IMR-90 (cell line): Measurements from ENCODE around the gene PTBP1. TPM values are rescaled to one million over a fixed set of nuclear protein-coding genes. Genes with fewer than 3 reads are reported as not detected.

Source experiments
- ATAC-seq: fragments of 200-7000 bp; cut with Tn5 transposase; 2 replicates; pipeline ENCODE4 v1.9.1; 2020; ENCODE audit warnings: low read depth, mild to moderate bottlenecking, moderate library complexity
- BruUV-seq: library from RNA; stranded (reverse); fragments of 400-500 nt; replicated peaks from 2 replicates; lab custom pipeline; 2021; lab: Mats Ljungman, UMichigan
- CTCF ChIA-PET: fragments of 300-600 bp; formaldehyde crosslinking; extraction: SDS; loops from one replicate; lab custom pipeline; 2021; ENCODE audit warnings: antibody characterized with exemption; lab: Yijun Ruan, JAX
- POLR2A ChIA-PET: fragments of 300-600 bp; sonication (Branson Sonifier 250); formaldehyde crosslinking; loops from one replicate; lab custom pipeline; 2022; ENCODE audit warnings: antibody characterized with exemption; ENCODE audit not compliant: unreplicated experiment; lab: Charles Lee
- DNase-seq: peaks from one replicate; pipeline ENCODE4 v3.0.0; 2013
- H2AFZ ChIP-seq: replicated peaks from 2 replicates; pipeline ENCODE3; 2013; ENCODE audit warnings: low read length, mild to moderate bottlenecking; ENCODE audit not compliant: poor library complexity
- H2AK5ac ChIP-seq: 2 replicates; pipeline ENCODE4 v1.6.1; 2013; ENCODE audit warnings: low read depth, low read length, inconsistent platforms
- H2AK9ac ChIP-seq: replicated peaks from 2 replicates; pipeline ENCODE3; 2013; ENCODE audit warnings: mild to moderate bottlenecking, low read depth, low read length, moderate library complexity; ENCODE audit not compliant: poor library complexity
- H2BK120ac ChIP-seq: 2 replicates; pipeline ENCODE4 v1.6.1; 2013; ENCODE audit warnings: low read depth, low read length, inconsistent platforms
- H2BK15ac ChIP-seq: 3 replicates; pipeline ENCODE4 v1.6.1; 2013; ENCODE audit warnings: low read depth, low read length, inconsistent platforms
- H2BK20ac ChIP-seq: 2 replicates; pipeline ENCODE4 v1.6.1; 2013; ENCODE audit warnings: low read depth, mild to moderate bottlenecking, inconsistent platforms, low read length, moderate library complexity
- H2BK5ac ChIP-seq: 2 replicates; pipeline ENCODE4 v1.6.1; 2013; ENCODE audit warnings: mild to moderate bottlenecking, low read depth, low read length, inconsistent platforms; ENCODE audit not compliant: poor library complexity, severe bottlenecking
- H3K14ac ChIP-seq: replicated peaks from 2 replicates; pipeline ENCODE4 v1.6.1; 2013; ENCODE audit warnings: low read depth, low read length, inconsistent platforms
- H3K18ac ChIP-seq: 2 replicates; pipeline ENCODE4 v1.6.1; 2013; ENCODE audit warnings: low read depth, low read length, control low read depth
- H3K23ac ChIP-seq: 2 replicates; pipeline ENCODE4 v1.6.1; 2013; ENCODE audit warnings: low read depth, low read length, inconsistent platforms
- H3K27ac ChIP-seq: 2 replicates; pipeline ENCODE4 v1.5.1; 2013; ENCODE audit warnings: mild to moderate bottlenecking, control low read depth, low read length; ENCODE audit not compliant: insufficient read depth
- H3K27me3 ChIP-seq: 2 replicates; pipeline ENCODE4 v1.6.1; 2013; ENCODE audit warnings: low read length; ENCODE audit not compliant: control insufficient read depth, insufficient read depth
- H3K36me3 ChIP-seq: 2 replicates; pipeline ENCODE4 v1.6.1; 2013; ENCODE audit warnings: low read length, mixed read lengths; ENCODE audit not compliant: control insufficient read depth, insufficient read depth
- H3K4ac ChIP-seq: 2 replicates; pipeline ENCODE4 v1.6.1; 2013; ENCODE audit warnings: low read depth, low read length, inconsistent platforms
- H3K4me1 ChIP-seq: 2 replicates; pipeline ENCODE4 v1.6.1; 2013; ENCODE audit warnings: low read length, mixed read lengths; ENCODE audit not compliant: control insufficient read depth, insufficient read depth
- H3K4me2 ChIP-seq: 2 replicates; pipeline ENCODE4 v1.6.1; 2013; ENCODE audit warnings: low read depth, mild to moderate bottlenecking, control low read depth, low read length, moderate library complexity
- H3K4me3 ChIP-seq: 2 replicates; pipeline ENCODE4 v1.5.1; 2013; ENCODE audit warnings: low read depth, mild to moderate bottlenecking, control low read depth, low read length, moderate library complexity; ENCODE audit not compliant: insufficient read depth
- H3K56ac ChIP-seq: 2 replicates; pipeline ENCODE4 v1.6.1; 2013; ENCODE audit warnings: low read length, inconsistent platforms; ENCODE audit not compliant: insufficient read depth; ENCODE audit errors: extremely low read depth
- H3K79me1 ChIP-seq, 2 experiments: 2 replicates each; pipeline ENCODE4 v1.6.1; 2013; ENCODE audit warnings: low read length in 2 of 2, inconsistent platforms in 1 of 2, low read depth in 1 of 2
- H3K9ac ChIP-seq: 2 replicates; pipeline ENCODE4 v1.6.1; 2013; ENCODE audit warnings: low read depth, low read length, control low read depth
- H3K9me1 ChIP-seq: 2 replicates; pipeline ENCODE4 v1.6.1; 2013; ENCODE audit warnings: low read length, inconsistent platforms; ENCODE audit not compliant: insufficient read depth
- H3K9me3 ChIP-seq: 2 replicates; pipeline ENCODE4 v1.6.1; 2013; ENCODE audit warnings: low read length; ENCODE audit not compliant: control insufficient read depth, insufficient read depth
- H4K20me1 ChIP-seq: 2 replicates; pipeline ENCODE4 v1.6.1; 2013; ENCODE audit warnings: low read length, inconsistent platforms; ENCODE audit not compliant: insufficient read depth
- H4K5ac ChIP-seq: 2 replicates; pipeline ENCODE4 v1.6.1; 2013; ENCODE audit warnings: mild to moderate bottlenecking, low read depth, low read length, control low read depth
- H4K8ac ChIP-seq, 2 experiments: 2 replicates each; pipeline ENCODE4 v1.6.1; 2013; ENCODE audit warnings: low read depth in 2 of 2, low read length in 2 of 2, control low read depth in 1 of 2, inconsistent platforms in 1 of 2
- H4K91ac ChIP-seq: 2 replicates; pipeline ENCODE4 v1.6.1; 2013; ENCODE audit warnings: low read depth, low read length, inconsistent platforms; ENCODE audit not compliant: insufficient read depth
- CEBPB ChIP-seq: IDR thresholded peaks from 2 replicates; pipeline ENCODE4 v1.6.1; 2012; ENCODE audit warnings: low read depth, low read length, improper control_type of control experiment
- CHD1 ChIP-seq: IDR thresholded peaks from 2 replicates; pipeline ENCODE4 v1.6.1; 2012; ENCODE audit warnings: low read depth, low read length, improper control_type of control experiment
- CTCF ChIP-seq: conservative IDR thresholded peaks from 2 replicates; pipeline ENCODE4 v1.5.1; 2012; ENCODE audit warnings: mild to moderate bottlenecking, low read depth, low read length, improper control_type of control experiment
- FOS ChIP-seq: fragments of 150-350 bp; IDR thresholded peaks from 2 replicates; pipeline ENCODE4 v1.6.1; 2016; ENCODE audit warnings: low read depth, low read length
- MAZ ChIP-seq: IDR thresholded peaks from 2 replicates; pipeline ENCODE4 v1.6.1; 2012; ENCODE audit warnings: low read depth, mild to moderate bottlenecking, low read length, improper control_type of control experiment, moderate library complexity, borderline replicate concordance
- POLR2A ChIP-seq: IDR thresholded peaks from 2 replicates; pipeline ENCODE4 v1.6.1; 2012; ENCODE audit warnings: mild to moderate bottlenecking, low read depth, low read length
- RCOR1 ChIP-seq: IDR thresholded peaks from 2 replicates; pipeline ENCODE4 v1.6.1; 2012; ENCODE audit warnings: mild to moderate bottlenecking, low read length, improper control_type of control experiment; ENCODE audit not compliant: insufficient replicate concordance
- RFX5 ChIP-seq: IDR thresholded peaks from 2 replicates; pipeline ENCODE4 v1.8.0; 2012; ENCODE audit warnings: low read depth, mild to moderate bottlenecking, low read length, moderate library complexity
- SMC3 ChIP-seq: fragments of 150-350 bp; IDR thresholded peaks from 2 replicates; pipeline ENCODE4 v1.6.1; 2016; ENCODE audit warnings: low read depth, mild to moderate bottlenecking, antibody characterized with exemption, low read length, moderate library complexity
- USF2 ChIP-seq: fragments of 150-350 bp; IDR thresholded peaks from 2 replicates; pipeline ENCODE4 v1.6.1; 2017; ENCODE audit warnings: mild to moderate bottlenecking, antibody characterized with exemption, low read length, low read depth
- WGBS, 2 experiments: methylation state at CpG; one replicate each; pipeline versions ENCODE4 v1.1.5 to v1.1.7; 2013; ENCODE audit warnings: missing lambda C conversion rate in 2 of 2; ENCODE audit not compliant: insufficient read length in 1 of 2; ENCODE audit errors: extremely low coverage in 2 of 2; 5-methylcytosine and 5-hydroxymethylcytosine counted together
- dilution Hi-C: fragments of 300-500 bp; cut with HindIII; formaldehyde crosslinking; loops from one replicate; pipeline ENCODE4 v1.14.3; 2018; ENCODE audit warnings: low sequenced_read_pairs; ENCODE audit not compliant: unreplicated experiment
- in situ Hi-C: fragments of 300-500 bp; cut with MboI; formaldehyde crosslinking; loops from 3 replicates; pipeline ENCODE4 v1.14.3; 2019; ENCODE audit warnings: low sequenced_read_pairs, inconsistent platforms, mixed read lengths
- intact Hi-C: fragments of 100-400 bp; cut with micrococcal nuclease; formaldehyde crosslinking; loops from 2 replicates; pipeline ENCODE4 v1.10.0; 2022
- polyA plus RNA-seq, 3 experiments: library from polyadenylated mRNA; depleted of rRNA; stranded (reverse); fragments of >200 nt; gene quantifications; 2 replicates each; pipeline ENCODE4 v1.2.3, GENCODE V29; 2012; ENCODE audit warnings: low replicate concordance in 1 of 3
- total RNA-seq: library from RNA; depleted of rRNA; stranded (reverse); fragments of >200 nt; gene quantifications from 2 replicates; pipeline ENCODE4 v1.2.3, GENCODE V29; 2012

Gene PTBP1
- total and polyA plus RNA-seq, 2 of the 4 experiments (the other 2 are of a cell fraction), result 146 to 269 TPM

GRCh38 chr19:751501-752341 lies 45.5 kb upstream of the PTBP1 start:
- Histone ChIP-seq H3K36me3 (no peaks in the 10 kb centered on the region), H3K4ac (peak overlapping the region; percentile 75), H3K14ac (peak overlapping the region; percentile 78), H2BK20ac (peak overlapping the region; percentile 58; the same call in 1 of the 2 replicates), H3K56ac (no peak overlapping the region), H2BK5ac (peak overlapping the region; percentile 73), H4K91ac (peak overlapping the region; percentile 65), H3K18ac (peak overlapping the region; percentile 33), H4K5ac (peak overlapping the region; percentile 41), H3K9ac (peak overlapping the region; percentile 35), H3K79me1 (no peaks in the 10 kb centered on the region), H2AK5ac (peak overlapping the region; percentile 91), H2BK15ac (peak overlapping the region; percentile 67; the same call in 1 of the 3 replicates), H3K9me3 (peaks cover 9% of the 10 kb centered on the region), H3K4me1 (peaks cover 15% of the 10 kb centered on the region), H3K27me3 (no peaks in the 10 kb centered on the region), H4K8ac (peak overlapping the region; percentile 2 to 81), H3K4me3 (no peak overlapping the region), H2AFZ (peak overlapping the region; percentile 94), H3K23ac (no peak overlapping the region), H4K20me1 (0 out of 2 replicates have a peak, but pooled peaks cover 3% of the 10 kb centered on the region), H2BK120ac (peak overlapping the region; percentile 84), H2AK9ac (peak overlapping the region; percentile 18), H3K4me2 (0 out of 2 replicates have a peak overlapping the region, but pooled peaks have one; percentile 9), H3K9me1 (peaks cover 7% of the 10 kb centered on the region; the same call in 1 of the 2 replicates), H3K27ac (peak overlapping the region; percentile 60)
- dilution Hi-C loops, result no loop called here
- BruUV-seq, result no TSS peak
- ChIA-PET POLR2A (no interaction called here), CTCF (no interaction called here)
- in situ Hi-C loops, result no loop called here
- ATAC-seq (peak; percentile 92), DNase-seq (peak; percentile 87)
- WGBS, 2 experiments, result 67% methylated on average over 8 of the region's 30 CpGs; no CpG with 5 or more reads in 1 of the 2 experiments
- intact Hi-C loops, result no loop called here
- TF ChIP-seq USF2 (no peak), RFX5 (no peak), FOS (peak; percentile 63), RCOR1 (peak; percentile 44), CTCF (no peak), POLR2A (peak; percentile 43; the same call in 1 of the 2 replicates), CHD1 (no peak), MAZ (0 out of 2 replicates have a peak, but pooled peaks have one; percentile 58), SMC3 (no peak), CEBPB (0 out of 2 replicates have a peak, but pooled peaks have one; percentile 30)
